ENCODE results near the gene AGAP4.

The AGAP4 gene

GRCh38 chr10:45811075-45811474 lies 36.2 kb downstream of the AGAP4 start:
- TF ChIP-seq REST (IDR thresholded peaks at IDR 0.05; ENCODE audit: insufficient read depth in 1 of 2, low read depth in 2 of 2, low read length in 2 of 2): no peak
- TF ChIP-seq POLR2AphosphoS5 (IDR thresholded peaks at IDR 0.05; ENCODE audit: low read depth, low read length): no peak
- no peak for TF ChIP-seq TAF1 (IDR thresholded peaks at IDR 0.05; ENCODE audit: borderline replicate concordance, insufficient read depth, low read length)
- no peak for TF ChIP-seq SIN3A (IDR thresholded peaks at IDR 0.05; ENCODE audit: borderline replicate concordance, insufficient read depth, low read length)
- no peak for TF ChIP-seq FOXP2 (optimal IDR thresholded peaks at IDR 0.05; ENCODE audit: borderline replicate concordance, extremely low read depth, extremely low read length, insufficient read depth)

- TF ChIP-seq SIN3A (IDR thresholded peaks at IDR 0.05; ENCODE audit: borderline replicate concordance, insufficient read depth, low read length) (no peak), REST (IDR thresholded peaks at IDR 0.05; ENCODE audit: insufficient read depth in 1 of 2, low read depth in 2 of 2, low read length in 2 of 2) (no peak), POLR2AphosphoS5 (IDR thresholded peaks at IDR 0.05; ENCODE audit: low read depth, low read length) (no peak), FOXP2 (optimal IDR thresholded peaks at IDR 0.05; ENCODE audit: borderline replicate concordance, extremely low read depth, extremely low read length, insufficient read depth) (no peak), TAF1 (IDR thresholded peaks at IDR 0.05; ENCODE audit: borderline replicate concordance, insufficient read depth, low read length) (no peak)
Measured at GRCh38 chr10:45809837-45810236, 37.5 kb downstream of the AGAP4 start.

All from PFSK-1 (cell line).